Peyer's patch (tissue), 4 donors: Measurements from ENCODE around the gene ENG.

Experiments used
- CTCF ChIP-seq, 6 experiments: fragments of 450-650 bp in 4 of 6; fragments of 200-600 bp in 2 of 6; sonication (generic) in 1 of 6; IDR thresholded peaks; one replicate each; pipeline ENCODE4 v1.5.1; 2017 to 2019; ENCODE audit warnings: antibody characterized with exemption in 6 of 6, mild to moderate bottlenecking in 3 of 6, moderate library complexity in 1 of 6
- POLR2A ChIP-seq, 2 donors: fragments of 450-650 bp; IDR thresholded peaks; one replicate each; pipeline ENCODE4 v1.5.1; 2017; ENCODE audit warnings: antibody characterized with exemption in 2 of 2, mild to moderate bottlenecking in 2 of 2, moderate library complexity in 2 of 2

- TF ChIP-seq POLR2A (IDR thresholded peaks at IDR 0.05): no peak
- no peak for TF ChIP-seq CTCF (IDR thresholded peaks at IDR 0.05)
Measured at GRCh38 chr9:127813686-127814226, 40.7 kb downstream of the ENG start.
